Glutamatergic neuron (in vitro differentiated cells): ENCODE data around the gene SP6. TPM values are rescaled to one million over a fixed set of nuclear protein-coding genes. Genes with fewer than 3 reads are reported as not detected.

Experiments used
- DNase-seq: peaks from one replicate; pipeline ENCODE4 v3.0.0; 2022
- H3K27ac Mint-ChIP-seq: one replicate; pipeline ENCODE4 v1.8.0; 2020; ENCODE audit warnings: mild to moderate bottlenecking, mixed read lengths, inconsistent platforms; ENCODE audit not compliant: unreplicated experiment
- H3K27me3 Mint-ChIP-seq: one replicate; pipeline ENCODE4 v1.8.0; 2020; ENCODE audit warnings: mild to moderate bottlenecking, moderate library complexity, mixed read lengths, inconsistent platforms; ENCODE audit not compliant: unreplicated experiment
- H3K36me3 Mint-ChIP-seq: one replicate; pipeline ENCODE4 v1.8.0; 2020; ENCODE audit warnings: mild to moderate bottlenecking, mixed read lengths, inconsistent platforms; ENCODE audit not compliant: unreplicated experiment
- H3K4me1 Mint-ChIP-seq: one replicate; pipeline ENCODE4 v1.8.0; 2020; ENCODE audit warnings: mild to moderate bottlenecking, low read depth, mixed read lengths, inconsistent platforms; ENCODE audit not compliant: unreplicated experiment
- H3K4me3 Mint-ChIP-seq: one replicate; pipeline ENCODE4 v1.8.0; 2020; ENCODE audit warnings: mild to moderate bottlenecking, mixed read lengths, inconsistent platforms; ENCODE audit not compliant: unreplicated experiment
- H3K9me3 Mint-ChIP-seq: one replicate; pipeline ENCODE4 v1.8.0; 2020; ENCODE audit warnings: mild to moderate bottlenecking, moderate library complexity, mixed read lengths, inconsistent platforms; ENCODE audit not compliant: unreplicated experiment
- total RNA-seq: library from RNA; stranded (reverse); fragmentation: NEBNext Ultra II Directional; extraction: Animal tissue kit (Norgen Biotek cat#: 25700); gene quantifications from one replicate; pipeline ENCODE4 v1.2.1, GENCODE V29; 2021; ENCODE audit not compliant: unreplicated experiment
- TF ChIP-seq, protein P1 (sequence below): fragments of 200-600 bp; sonication (generic); IDR thresholded peaks from one replicate; pipeline ENCODE4 v1.5.0; 2021; ENCODE audit not compliant: partially characterized antibody, unreplicated experiment

Gene SP6
- total RNA-seq, 1 donor from 2014 or later, result 1.7 TPM

DNA sequence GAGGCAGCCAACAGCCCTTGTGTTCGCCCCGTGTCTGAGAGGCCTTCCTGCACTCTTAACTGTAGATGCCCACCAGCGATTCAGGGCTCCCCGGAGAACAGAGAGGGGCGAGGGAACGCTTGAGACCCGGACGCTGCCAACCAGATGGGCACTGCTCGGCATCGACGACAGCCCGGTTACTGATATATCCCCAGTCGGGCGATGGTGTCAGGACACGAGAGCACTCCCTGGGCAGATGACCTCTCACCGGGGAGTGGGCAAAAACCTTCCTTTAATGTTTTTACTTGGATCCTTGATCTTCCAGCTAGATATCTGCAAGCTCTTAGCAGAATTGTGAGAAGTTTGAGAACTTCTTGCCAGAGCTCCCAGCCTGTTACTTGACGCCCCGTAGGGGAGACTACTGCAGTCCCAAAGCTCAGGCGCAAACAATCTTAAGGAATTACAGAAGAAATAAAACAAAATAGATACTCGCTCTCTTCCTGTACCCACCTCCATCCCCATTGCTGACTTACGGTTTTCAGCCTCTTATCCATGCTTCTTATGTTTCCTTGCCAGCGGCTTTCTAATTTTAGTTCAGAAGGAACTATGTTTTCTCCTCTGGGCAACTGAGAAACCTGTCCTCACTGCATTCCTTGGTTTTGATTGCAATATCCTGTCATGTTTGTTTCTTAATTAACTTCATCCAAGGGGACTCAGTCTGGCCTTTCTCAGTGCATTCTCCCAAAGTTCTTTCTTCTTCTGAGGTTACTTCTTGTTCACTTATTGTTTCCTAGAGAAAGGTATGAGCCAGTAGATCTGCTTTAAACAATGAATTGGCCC lies 45.9 kb upstream of the SP6 start:
- peaks cover 6% of the 10 kb centered on the region for H3K9me3 Mint-ChIP-seq
- no peaks in the 10 kb centered on the region for H3K27me3 Mint-ChIP-seq
- DNase-seq, result no peak
- H3K4me3 Mint-ChIP-seq, result peak overlapping the region; percentile 87
- TF ChIP-seq, protein P1, sequence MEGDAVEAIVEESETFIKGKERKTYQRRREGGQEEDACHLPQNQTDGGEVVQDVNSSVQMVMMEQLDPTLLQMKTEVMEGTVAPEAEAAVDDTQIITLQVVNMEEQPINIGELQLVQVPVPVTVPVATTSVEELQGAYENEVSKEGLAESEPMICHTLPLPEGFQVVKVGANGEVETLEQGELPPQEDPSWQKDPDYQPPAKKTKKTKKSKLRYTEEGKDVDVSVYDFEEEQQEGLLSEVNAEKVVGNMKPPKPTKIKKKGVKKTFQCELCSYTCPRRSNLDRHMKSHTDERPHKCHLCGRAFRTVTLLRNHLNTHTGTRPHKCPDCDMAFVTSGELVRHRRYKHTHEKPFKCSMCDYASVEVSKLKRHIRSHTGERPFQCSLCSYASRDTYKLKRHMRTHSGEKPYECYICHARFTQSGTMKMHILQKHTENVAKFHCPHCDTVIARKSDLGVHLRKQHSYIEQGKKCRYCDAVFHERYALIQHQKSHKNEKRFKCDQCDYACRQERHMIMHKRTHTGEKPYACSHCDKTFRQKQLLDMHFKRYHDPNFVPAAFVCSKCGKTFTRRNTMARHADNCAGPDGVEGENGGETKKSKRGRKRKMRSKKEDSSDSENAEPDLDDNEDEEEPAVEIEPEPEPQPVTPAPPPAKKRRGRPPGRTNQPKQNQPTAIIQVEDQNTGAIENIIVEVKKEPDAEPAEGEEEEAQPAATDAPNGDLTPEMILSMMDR, result no peak
- H3K27ac Mint-ChIP-seq, result peak overlapping the region; percentile 46
- peaks cover 5% of the 10 kb centered on the region for H3K36me3 Mint-ChIP-seq
- H3K4me1 Mint-ChIP-seq, result peaks cover 6% of the 10 kb centered on the region

DNA sequence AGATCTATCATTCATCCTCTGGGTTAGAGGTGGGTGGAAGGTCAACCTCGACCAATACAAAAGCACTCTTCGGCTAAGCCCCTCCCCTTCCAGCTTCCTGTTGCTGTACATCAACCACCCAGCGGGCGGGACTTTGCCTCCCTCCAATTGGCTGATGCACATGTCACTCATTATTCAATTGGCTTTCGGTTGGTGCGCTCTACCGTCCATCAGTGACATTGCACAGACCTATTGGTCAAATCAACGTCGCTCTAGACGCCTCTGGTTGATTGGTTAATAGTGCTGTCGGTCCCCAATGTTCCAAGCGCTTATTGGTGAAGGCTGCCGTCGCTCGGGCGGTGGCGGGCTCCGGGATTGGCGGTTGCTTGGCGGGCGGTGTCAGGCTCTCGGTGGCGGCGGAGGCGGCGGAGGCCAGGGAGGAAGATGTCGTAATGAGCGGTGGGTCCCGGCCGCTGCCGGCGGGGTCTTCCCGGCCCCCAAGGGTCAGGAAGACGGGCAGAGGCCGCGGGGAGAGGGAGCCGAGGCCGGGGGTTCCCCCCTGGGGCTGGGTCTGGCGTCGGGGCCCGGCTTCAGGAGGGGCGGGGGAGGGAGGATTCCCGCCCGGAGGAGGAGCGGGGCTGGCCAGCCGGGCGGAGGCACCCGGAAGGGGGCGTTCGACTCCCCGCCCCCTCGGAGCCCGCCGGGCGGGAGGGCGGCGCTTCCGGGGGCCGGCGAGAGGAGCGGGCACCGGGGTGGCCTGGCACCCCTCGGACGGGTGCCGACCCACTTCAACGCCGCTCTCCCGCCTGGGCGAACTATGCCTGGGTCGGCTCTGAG lies 45.1 kb upstream of the SP6 start, which contains the start of gene SP2:
Gene SP2, plus strand, starts transcription at position 381 of the 816 bp plus-strand sequence. Its CDS starts 51 bp downstream, at position 432.
- Mint-ChIP-seq H3K9me3 (peaks cover 6% of the 10 kb centered on the region), H3K36me3 (peaks cover 5% of the 10 kb centered on the region), H3K4me3 (peak within 1 kb of the TSS; percentile 96), H3K27ac (peak within 1 kb of the TSS; percentile 92), H3K27me3 (no peaks in the 10 kb centered on the region), H3K4me1 (peaks cover 6% of the 10 kb centered on the region)
- TF ChIP-seq, protein P1, result peak; percentile 36
- peak; percentile 98 for DNase-seq

DNA sequence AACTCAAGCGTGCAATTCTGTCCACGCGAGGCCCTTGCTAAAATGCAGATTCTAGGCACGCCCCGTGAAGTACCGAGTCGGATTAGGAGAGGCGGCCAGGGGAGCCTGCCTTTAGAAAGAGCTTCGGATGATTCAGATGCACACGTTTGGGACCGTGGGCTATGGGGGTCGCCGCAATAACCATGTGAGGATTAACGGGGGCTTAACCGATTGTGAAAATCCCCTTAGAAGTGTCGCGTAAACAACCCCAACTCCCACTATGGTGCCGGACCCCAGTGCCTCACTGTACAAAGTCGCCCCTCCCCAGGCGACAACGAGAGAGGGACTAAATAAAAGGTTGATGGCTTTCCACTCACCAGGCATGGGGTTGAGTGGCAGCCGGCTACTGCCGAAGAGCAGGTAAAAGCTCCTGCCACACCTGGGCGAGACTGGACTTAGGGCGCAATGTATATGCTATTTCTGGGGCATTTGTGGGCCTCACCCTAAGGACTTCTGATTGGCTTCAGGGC lies 44.4 kb upstream of the SP6 start:
- Mint-ChIP-seq H3K36me3 (peaks cover 5% of the 10 kb centered on the region), H3K4me3 (peak overlapping the region; percentile 96)

DNA sequence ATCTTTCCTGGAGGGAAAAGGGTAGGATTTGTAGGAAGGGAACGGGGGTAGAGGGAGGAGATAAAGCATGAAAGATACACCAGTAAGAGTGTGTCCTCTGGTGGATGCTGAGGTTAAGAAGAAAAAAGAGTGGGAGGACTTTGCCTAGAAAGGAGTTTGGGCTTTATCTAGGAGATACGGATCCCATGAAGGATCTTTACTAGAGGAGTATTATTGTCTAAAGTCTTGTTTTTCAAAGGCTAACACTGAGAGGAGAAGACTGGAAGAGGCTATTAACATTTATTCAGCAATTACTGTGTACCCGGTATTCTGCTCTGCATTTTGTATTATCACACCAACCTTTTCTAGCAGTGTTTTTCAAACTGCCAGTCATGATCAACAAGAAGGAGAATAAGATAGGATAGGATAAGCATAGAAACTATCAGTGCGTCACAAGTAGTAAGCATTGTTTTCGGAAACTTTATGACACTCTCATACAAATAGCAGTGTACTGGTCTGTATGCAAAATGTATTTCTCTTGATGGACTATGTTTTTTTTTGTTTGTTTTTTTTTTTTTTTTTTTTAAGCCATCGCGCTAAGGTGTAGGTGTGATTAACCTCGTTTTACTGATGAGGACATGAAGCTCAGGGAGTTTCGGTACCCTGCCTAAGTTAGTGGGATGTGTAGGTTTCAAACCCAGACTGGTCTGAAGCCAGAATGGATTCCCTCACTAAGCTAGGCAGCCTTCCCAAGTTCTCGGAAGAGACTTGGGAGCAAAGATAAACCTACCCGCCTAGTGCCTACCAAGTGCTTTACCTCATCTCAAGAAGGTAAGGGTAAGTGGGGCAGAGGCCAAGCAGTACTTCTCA lies 43.8 kb upstream of the SP6 start:
- peak overlapping the region; percentile 92 for H3K27ac Mint-ChIP-seq
- DNase-seq, result no peak
- peaks cover 6% of the 10 kb centered on the region for H3K4me1 Mint-ChIP-seq
- H3K9me3 Mint-ChIP-seq, result peaks cover 6% of the 10 kb centered on the region
- H3K4me3 Mint-ChIP-seq, result peak overlapping the region; percentile 96
- H3K27me3 Mint-ChIP-seq, result no peaks in the 10 kb centered on the region
- H3K36me3 Mint-ChIP-seq, result peaks cover 5% of the 10 kb centered on the region
- TF ChIP-seq, protein P1, result no peak

More for the DNA sequence above, 44.4 kb upstream of the SP6 start:
- Mint-ChIP-seq H3K27me3 (no peaks in the 10 kb centered on the region), H3K4me1 (peaks cover 6% of the 10 kb centered on the region), H3K27ac (peak overlapping the region; percentile 92), H3K9me3 (peaks cover 6% of the 10 kb centered on the region)
- DNase-seq, result no peak
- TF ChIP-seq, protein P1, result no peak
